T-helper 17 cell (primary cell): ENCODE data around the gene HUNK. TPM values are rescaled to one million over a fixed set of nuclear protein-coding genes. Genes with fewer than 3 reads are reported as not detected.
A peak's percentile ranks its signal among the peaks of the same experiment; 100 is the strongest.
"Not testable (repeated sequence)": the region's sequence is repeated elsewhere in the genome, so short reads cannot be mapped to it uniquely, and the experiment has no call there.

ENCODE experiments used
- ATAC-seq: fragments of 150-1000 bp; cut with Tn5 transposase; 2 replicates; pipeline ENCODE4 v1.10.0; 2021; ENCODE audit warnings: mild to moderate bottlenecking, moderate library complexity
- DNase-seq, 3 donors: peaks; one replicate each; pipeline versions ENCODE4 v3.0.0 to v3.0.0-alpha.2; 2020 to 2021
- H3K9me3 ChIP-seq: one replicate; pipeline ENCODE4 v1.7.0; 2013; ENCODE audit warnings: low read length, mild to moderate bottlenecking; ENCODE audit not compliant: control insufficient read depth, poor library complexity, severe bottlenecking
- H3K27ac Mint-ChIP-seq: one replicate; pipeline ENCODE4 v1.8.0; 2022; ENCODE audit warnings: mild to moderate bottlenecking, moderate library complexity, mixed read lengths
- H3K27me3 Mint-ChIP-seq: one replicate; pipeline ENCODE4 v1.8.0; 2022; ENCODE audit warnings: mixed read lengths
- H3K36me3 Mint-ChIP-seq: one replicate; pipeline ENCODE4 v1.8.0; 2022; ENCODE audit warnings: low read depth, mixed read lengths
- H3K4me1 Mint-ChIP-seq: one replicate; pipeline ENCODE4 v1.8.0; 2022; ENCODE audit warnings: mild to moderate bottlenecking, mixed read lengths
- H3K4me3 Mint-ChIP-seq: one replicate; pipeline ENCODE4 v1.8.0; 2022; ENCODE audit warnings: mild to moderate bottlenecking, moderate library complexity, mixed read lengths
- total RNA-seq, 4 donors: library from RNA in 2 of 4; stranded (reverse) in 2 of 4; gene quantifications; one replicate each; pipeline ENCODE4 v1.2.3 and lab custom pipeline; 2022 to 2026

The HUNK gene
- total RNA-seq, 2 donors from 2014 or later = 0.81 to 1.3 TPM

DNA sequence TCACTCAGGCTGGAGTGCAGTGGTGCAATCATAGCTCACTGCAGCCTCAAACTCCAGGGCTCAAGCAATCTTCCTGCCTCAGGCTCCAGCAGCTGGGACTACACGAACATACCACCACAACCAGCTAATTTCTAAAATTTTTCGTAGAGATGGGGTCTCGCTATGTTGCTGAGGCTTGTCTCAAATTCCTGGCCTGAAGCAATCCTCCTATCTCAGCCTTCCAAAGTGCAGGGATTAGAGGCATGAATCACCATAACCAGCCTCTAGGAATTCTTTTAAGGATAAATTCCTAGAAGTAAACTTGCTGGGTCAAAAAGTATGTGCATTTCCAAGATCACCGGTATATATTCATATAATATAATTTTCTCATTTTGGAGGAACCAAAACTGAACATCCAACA, 17.6 kb upstream of the HUNK start:
- H3K4me1 Mint-ChIP-seq = no peaks in the 10 kb centered on the region

DNA sequence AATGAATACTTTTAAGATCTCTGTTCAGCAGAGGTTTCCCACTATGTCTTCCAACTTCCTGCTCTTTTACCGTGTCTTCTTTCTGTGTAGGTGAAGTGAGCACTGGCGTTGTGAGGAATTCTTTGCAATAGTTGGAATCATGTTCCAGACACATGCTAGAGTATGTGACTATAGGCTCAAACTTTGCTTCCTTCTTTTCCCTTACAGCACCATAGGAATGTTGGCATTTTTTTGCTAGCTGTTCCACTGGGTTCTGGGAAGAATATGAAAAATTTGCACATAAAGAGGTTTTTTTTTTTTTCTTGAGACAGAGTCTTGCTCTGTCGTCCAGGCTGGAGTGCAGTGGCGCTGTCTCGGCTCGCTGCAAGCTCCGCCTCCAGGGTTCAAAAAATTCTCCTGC, 15.7 kb upstream of the HUNK start:
- Mint-ChIP-seq H3K4me3 (no peak overlapping the region), H3K27ac (no peak overlapping the region), H3K27me3 (peaks cover 19% of the 10 kb centered on the region), H3K4me1 (no peaks in the 10 kb centered on the region), H3K36me3 (no peaks in the 10 kb centered on the region)
- H3K9me3 ChIP-seq = no peaks in the 10 kb centered on the region
- DNase-seq (no peak), ATAC-seq (no peak)

More for the DNA sequence above, 17.6 kb upstream of the HUNK start:
- Mint-ChIP-seq H3K4me3 (no peak overlapping the region), H3K27me3 (peaks cover 10% of the 10 kb centered on the region), H3K36me3 (no peaks in the 10 kb centered on the region), H3K27ac (no peak overlapping the region)
- H3K9me3 ChIP-seq = no peaks in the 10 kb centered on the region
- DNase-seq (no peak), ATAC-seq (no peak)

DNA sequence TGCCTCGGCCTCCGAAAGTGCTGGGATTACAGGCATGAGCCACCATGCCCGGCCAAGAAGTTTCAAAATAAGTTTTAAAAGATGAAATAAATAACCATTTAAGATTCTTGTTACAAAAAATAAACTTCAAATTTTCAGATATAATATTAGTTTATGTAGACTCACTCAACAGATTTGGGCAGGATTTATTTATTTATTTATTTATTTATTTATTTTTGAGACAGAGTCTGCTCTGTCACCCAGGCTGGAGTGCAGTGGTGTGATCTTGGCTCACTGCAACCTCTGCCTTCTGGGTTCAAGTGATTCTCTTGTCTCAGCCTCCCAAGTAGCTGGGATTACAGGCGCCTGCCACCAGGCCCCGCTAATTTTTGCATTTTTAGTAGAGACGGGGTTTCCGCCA, 15.2 kb upstream of the HUNK start:
- H3K36me3 Mint-ChIP-seq, H3K4me3 Mint-ChIP-seq, DNase-seq, H3K9me3 ChIP-seq, H3K4me1 Mint-ChIP-seq, ATAC-seq, H3K27ac Mint-ChIP-seq: not testable (repeated sequence)
- peaks cover 19% of the 10 kb centered on the region for H3K27me3 Mint-ChIP-seq

DNA sequence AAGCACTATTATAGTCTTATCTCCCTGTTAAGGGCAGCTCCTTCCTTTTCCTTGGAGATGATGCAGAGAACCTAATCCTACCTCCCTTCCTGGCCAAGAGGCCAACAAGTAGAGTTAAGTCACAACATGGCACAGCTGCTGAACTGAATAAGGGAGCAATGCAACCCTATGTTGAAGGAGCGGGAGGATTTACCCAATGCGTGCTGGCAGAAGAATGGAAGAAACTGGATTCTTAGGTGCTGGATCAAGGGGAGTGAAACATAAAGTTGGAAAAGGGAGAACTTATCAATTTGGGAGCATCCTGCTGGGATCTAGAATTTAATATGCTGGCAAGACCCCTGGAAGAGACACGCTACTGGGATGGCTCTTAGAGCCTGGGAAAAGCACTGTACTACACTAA, 12.0 kb upstream of the HUNK start:
- no peaks in the 10 kb centered on the region for H3K9me3 ChIP-seq
- DNase-seq (no peak), ATAC-seq (no peak)
- Mint-ChIP-seq H3K27me3 (peaks cover 17% of the 10 kb centered on the region), H3K36me3 (no peaks in the 10 kb centered on the region), H3K27ac (no peak overlapping the region), H3K4me3 (no peak overlapping the region), H3K4me1 (no peaks in the 10 kb centered on the region)

DNA sequence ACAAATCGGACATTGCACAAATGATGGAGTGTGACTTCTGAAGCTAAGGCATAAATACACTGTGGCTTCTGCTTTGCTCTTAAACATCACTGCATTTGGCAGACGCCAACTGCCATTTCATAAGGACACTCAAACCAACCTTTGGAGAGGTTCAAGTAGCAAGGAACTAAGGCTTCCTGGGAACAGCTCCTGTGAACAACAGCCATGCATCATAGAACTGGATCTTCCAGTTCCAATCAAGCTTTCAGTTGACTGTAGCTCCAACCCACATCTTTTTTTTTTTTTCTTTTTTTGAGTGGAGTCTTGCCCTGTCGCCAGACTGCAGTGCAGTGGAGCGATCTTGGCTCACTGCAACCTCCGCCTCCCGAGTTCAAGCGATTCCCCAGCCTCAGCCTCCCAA, 10.7 kb upstream of the HUNK start:
- no peaks in the 10 kb centered on the region for H3K4me1 Mint-ChIP-seq
- H3K4me3 Mint-ChIP-seq = no peak overlapping the region
- H3K9me3 ChIP-seq = no peaks in the 10 kb centered on the region
- no peak for ATAC-seq
- no peak for DNase-seq
- H3K27ac Mint-ChIP-seq = no peak overlapping the region
- no peaks in the 10 kb centered on the region for H3K36me3 Mint-ChIP-seq
- H3K27me3 Mint-ChIP-seq = peaks cover 17% of the 10 kb centered on the region

DNA sequence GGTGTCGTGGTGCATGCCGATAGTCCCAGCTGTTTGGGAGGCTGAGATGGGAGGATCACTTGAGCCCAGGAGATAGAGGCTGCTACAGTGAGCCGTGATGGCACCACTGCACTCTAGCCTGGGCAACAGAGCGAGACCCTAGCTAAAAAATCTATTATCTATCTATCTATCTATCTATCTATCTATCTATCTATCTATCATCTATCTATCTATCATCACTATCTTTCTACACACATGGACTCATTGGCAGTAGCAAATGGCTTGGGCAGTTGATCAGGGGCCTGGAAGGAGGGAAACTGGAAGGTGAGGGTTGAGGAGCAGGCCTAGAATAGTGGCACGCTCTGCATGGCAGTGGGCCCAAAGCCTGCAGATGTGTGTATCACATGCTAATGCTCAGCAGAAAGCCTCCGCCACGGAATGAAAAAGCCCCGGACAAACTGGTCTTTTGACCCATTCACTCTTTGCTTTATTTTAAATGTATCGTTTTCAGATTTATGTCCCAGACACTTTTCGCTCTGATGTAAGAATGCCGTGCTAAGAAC, 7.3 kb upstream of the HUNK start:
- Mint-ChIP-seq H3K27ac (no peak overlapping the region), H3K36me3 (no peaks in the 10 kb centered on the region), H3K27me3 (peaks cover 32% of the 10 kb centered on the region), H3K4me3 (no peak overlapping the region), H3K4me1 (no peaks in the 10 kb centered on the region)
- DNase-seq (no peak), ATAC-seq (no peak)
- no peaks in the 10 kb centered on the region for H3K9me3 ChIP-seq

DNA sequence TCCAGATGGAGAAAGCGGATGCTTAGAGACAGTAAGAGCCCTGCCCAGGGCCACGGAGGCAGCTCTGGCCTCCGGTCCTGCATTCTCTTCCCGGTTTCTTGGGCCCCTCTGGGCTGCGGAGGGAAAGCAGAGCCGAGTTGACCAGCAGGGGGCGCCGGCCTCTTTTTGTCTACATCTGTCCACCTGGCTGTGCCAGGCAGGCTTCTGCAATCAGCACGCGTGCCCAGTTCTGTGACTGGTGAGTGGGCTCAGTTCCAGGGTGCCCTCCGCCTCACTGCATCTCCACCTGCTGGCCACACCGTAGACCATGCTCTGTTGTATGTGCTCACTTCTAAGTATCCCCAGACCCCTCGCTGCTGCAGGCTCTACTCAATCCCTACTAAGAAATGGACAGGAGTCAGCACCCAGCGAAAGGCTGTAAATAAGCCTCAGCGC, 6.7 kb upstream of the HUNK start:
- Mint-ChIP-seq H3K27ac (no peak overlapping the region), H3K4me3 (no peak overlapping the region), H3K27me3 (peaks cover 29% of the 10 kb centered on the region), H3K36me3 (no peaks in the 10 kb centered on the region), H3K4me1 (no peaks in the 10 kb centered on the region)
- H3K9me3 ChIP-seq = no peaks in the 10 kb centered on the region
- ATAC-seq (peak; percentile 74), DNase-seq (peak; percentile 30 to 62 (median 45))

DNA sequence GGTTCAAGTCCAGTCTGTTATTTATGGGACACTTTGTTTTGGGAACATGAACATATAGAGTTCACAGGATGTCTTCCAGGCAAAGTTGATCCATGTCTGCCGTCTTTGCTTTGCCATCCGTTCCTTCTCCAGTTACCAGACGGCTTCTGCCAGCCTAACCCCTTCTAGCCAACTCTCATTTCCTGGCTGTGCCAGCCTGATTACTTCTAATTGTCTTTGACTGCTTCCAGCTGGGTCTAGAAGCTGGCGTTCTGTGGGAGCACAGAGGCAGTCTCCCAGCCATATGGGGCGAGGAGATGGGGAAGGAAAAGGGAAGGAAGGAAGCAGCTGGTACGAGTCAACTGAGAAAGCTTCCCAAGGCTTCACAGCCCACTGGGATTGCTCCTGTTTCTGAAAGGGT, 3.1 kb upstream of the HUNK start:
- ATAC-seq = no peak
- no peak overlapping the region for H3K4me3 Mint-ChIP-seq
- peaks cover 31% of the 10 kb centered on the region for H3K27me3 Mint-ChIP-seq
- no peaks in the 10 kb centered on the region for H3K9me3 ChIP-seq
- H3K27ac Mint-ChIP-seq = no peak overlapping the region
- H3K36me3 Mint-ChIP-seq = no peaks in the 10 kb centered on the region
- no peak for DNase-seq
- peaks cover 7% of the 10 kb centered on the region for H3K4me1 Mint-ChIP-seq

DNA sequence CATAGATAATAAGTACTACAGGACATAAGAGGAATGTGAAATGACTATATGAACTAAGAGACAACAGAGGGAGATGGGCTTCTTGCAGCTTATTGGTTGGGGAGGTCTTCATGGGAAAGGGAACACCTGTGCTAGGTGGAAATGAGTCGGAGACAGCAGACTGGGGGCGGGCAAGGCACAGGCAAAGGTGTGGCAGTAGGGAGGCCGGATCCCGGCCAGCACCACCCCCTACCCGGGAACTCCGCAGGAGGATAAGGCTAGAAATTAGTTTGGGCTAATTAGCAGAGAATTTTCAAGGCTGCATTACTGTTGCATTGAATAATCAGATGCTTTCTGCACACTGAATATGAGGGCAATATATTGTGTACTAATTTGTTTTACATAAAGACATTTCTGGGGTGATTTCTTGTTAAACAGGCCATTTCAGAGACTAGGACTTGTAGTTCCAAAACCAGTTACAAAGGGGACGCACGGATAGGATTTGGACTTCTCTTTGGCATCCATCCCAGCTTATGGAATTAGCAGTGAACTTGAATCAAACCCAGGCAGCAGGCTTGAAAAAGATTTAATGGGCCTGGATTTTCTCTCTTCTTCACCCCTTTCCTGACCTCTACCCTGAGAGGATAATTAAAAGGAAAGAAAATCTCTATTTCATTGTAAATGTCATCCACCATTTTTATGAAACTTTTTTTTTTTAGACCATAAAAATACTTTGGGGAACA, 2.2 kb upstream of the HUNK start:
- DNase-seq (no peak), ATAC-seq (no peak)
- Mint-ChIP-seq H3K27ac (no peak overlapping the region), H3K4me1 (peaks cover 10% of the 10 kb centered on the region), H3K4me3 (peak overlapping the region; percentile 2), H3K27me3 (peaks cover 36% of the 10 kb centered on the region), H3K36me3 (no peaks in the 10 kb centered on the region)
- H3K9me3 ChIP-seq = no peaks in the 10 kb centered on the region

DNA sequence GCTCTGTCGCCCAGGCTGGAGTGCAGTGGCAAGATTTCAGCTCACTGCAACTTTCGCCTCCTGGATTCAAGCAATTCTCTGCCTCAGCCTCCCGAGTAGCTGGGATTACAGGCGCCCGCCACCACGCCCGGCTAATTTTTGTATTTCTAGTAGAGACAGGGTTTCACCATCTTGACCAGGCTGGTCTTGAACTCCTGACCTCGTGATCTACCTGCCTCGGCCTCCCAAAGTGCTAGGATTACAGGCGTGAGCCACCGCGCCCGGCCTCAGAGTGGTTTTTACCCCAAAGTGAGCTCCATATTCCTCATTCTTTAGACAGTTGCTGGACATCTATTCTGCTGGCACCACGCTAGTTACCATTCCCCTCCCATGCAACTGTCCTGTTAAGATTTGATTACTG, 1.4 kb upstream of the HUNK start:
- peak overlapping the region; percentile 88 for H3K4me3 Mint-ChIP-seq
- not testable (repeated sequence) for H3K36me3 Mint-ChIP-seq

DNA sequence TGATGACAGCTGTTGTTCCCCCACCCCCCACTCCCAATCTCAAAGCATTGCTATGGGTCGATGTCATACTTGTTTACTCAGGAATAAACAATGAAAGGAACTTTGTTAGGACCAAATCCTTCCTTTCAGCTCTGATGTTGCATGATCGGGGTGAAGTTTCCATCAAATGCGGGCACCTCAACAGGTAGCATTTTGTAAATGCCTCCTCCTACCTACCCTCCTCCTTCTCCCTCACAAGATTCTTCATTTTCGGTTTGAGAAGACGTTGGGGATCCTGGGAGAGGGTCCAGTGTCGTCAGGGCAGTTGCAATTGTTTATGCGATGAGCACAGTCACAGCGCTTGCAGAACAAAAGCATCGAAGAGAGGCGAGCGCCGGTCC, 758 bp upstream of the HUNK start:
- peaks cover 10% of the 10 kb centered on the region for H3K4me1 Mint-ChIP-seq
- peak overlapping the region; percentile 88 for H3K4me3 Mint-ChIP-seq
- H3K27ac Mint-ChIP-seq = no peak overlapping the region
- no peaks in the 10 kb centered on the region for H3K9me3 ChIP-seq
- ATAC-seq (no peak), DNase-seq (no peak)
- H3K36me3 Mint-ChIP-seq = no peaks in the 10 kb centered on the region
- H3K27me3 Mint-ChIP-seq = peaks cover 43% of the 10 kb centered on the region

More for the DNA sequence above, 1.4 kb upstream of the HUNK start:
- not testable (repeated sequence) for ATAC-seq, H3K4me1 Mint-ChIP-seq, H3K9me3 ChIP-seq, H3K27ac Mint-ChIP-seq, DNase-seq
- peaks cover 43% of the 10 kb centered on the region for H3K27me3 Mint-ChIP-seq

DNA sequence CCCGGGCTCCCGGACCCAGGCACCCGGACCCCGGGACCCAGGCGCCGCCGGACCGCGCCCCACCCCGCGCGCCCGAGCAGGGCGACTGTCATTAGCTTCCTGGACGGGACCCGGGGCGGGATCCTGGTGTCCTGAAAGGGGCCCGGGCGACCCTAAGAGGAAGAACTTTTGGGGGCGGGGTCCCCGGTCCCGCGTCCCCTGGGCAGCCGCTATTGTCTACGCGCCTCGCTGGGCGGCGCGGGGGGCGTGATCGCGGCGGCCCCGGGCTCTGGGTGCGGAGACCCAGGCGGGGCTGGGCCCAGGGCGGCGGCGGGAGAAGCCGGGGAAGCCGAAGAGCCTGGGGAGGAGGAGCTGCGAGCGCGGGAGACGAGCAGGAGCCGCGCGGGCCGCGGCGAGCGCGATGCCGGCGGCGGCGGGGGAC, 465 bp downstream of the HUNK start:
- peaks cover 10% of the 10 kb centered on the region for H3K4me1 Mint-ChIP-seq
- H3K27ac Mint-ChIP-seq = no peak overlapping the region
- H3K9me3 ChIP-seq = no peaks in the 10 kb centered on the region
- peak overlapping the region; percentile 88 for H3K4me3 Mint-ChIP-seq
- H3K36me3 Mint-ChIP-seq = no peaks in the 10 kb centered on the region
- peak; percentile 46 for ATAC-seq
- peaks cover 48% of the 10 kb centered on the region for H3K27me3 Mint-ChIP-seq
- DNase-seq = no peak

DNA sequence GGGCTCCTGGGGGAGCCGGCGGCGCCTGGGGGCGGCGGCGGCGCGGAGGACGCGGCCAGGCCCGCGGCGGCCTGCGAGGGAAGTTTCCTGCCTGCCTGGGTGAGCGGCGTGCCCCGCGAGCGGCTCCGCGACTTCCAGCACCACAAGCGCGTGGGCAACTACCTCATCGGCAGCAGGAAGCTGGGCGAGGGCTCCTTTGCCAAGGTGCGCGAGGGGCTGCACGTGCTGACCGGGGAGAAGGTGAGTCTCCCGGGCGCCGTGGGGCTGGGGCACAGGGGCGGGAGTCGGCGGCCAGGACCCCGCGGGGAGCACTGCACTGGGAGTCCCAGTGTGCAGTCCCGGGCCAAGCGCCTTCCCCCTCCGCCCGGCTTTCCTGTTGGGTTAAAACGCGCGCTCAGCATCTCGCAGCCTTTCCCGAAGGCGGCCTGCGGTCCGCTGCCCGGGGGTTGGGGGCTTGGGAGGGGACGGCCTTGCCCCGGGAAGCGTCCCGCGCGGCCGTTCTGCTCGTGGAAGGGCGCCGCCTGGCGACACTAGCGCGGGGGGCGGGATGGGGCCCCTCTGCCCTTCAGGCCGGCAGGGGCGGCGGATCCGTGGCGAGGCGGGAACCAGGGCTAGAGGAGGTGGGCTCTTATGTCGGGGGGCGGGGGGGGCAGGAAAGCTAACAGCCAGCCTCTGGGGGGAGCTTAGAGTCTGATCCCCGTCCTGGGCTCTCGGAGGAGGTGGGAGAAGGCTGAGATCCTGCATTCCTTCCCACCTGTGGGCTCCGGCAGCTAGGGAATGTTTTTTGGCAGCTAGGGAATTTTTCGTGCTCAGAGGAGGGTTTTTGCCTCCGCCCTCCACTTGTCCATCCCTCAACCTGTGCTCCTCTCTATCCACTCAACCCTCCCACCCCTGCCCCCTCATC, 1.1 kb downstream of the HUNK start:
- H3K27ac Mint-ChIP-seq = no peak overlapping the region
- peaks cover 10% of the 10 kb centered on the region for H3K4me1 Mint-ChIP-seq
- ATAC-seq (peak; percentile 68), DNase-seq (peak in 2 of 3 donors; percentile 15 to 40)
- H3K36me3 Mint-ChIP-seq = no peaks in the 10 kb centered on the region
- H3K9me3 ChIP-seq = no peaks in the 10 kb centered on the region
- peak overlapping the region; percentile 88 for H3K4me3 Mint-ChIP-seq
- H3K27me3 Mint-ChIP-seq = peaks cover 46% of the 10 kb centered on the region
